ENCODE results near the gene CAMTA2. TPM values are rescaled to one million over a fixed set of nuclear protein-coding genes. Genes with fewer than 3 reads are reported as not detected.

Gene CAMTA2
- total RNA-seq, 1 donor from 2014 or later, result 34.1 TPM

GRCh38 chr17:4920351-4921048, 67.0 kb downstream of the CAMTA2 start:
- DNase-seq (ENCODE audit: low spot score, unreplicated experiment), result no peak
- Mint-ChIP-seq H3K36me3 (ENCODE audit: insufficient read depth) (no peaks in the 10 kb centered on the region), H3K4me1 (ENCODE audit: low read depth) (no peaks in the 10 kb centered on the region), H3K9me3 (ENCODE audit: low read depth) (no peaks in the 10 kb centered on the region), H3K4me3 (ENCODE audit: low read depth) (no peak overlapping the region), H3K27me3 (peaks cover 4% of the 10 kb centered on the region), H3K27ac (no peak overlapping the region)
- no peak for TF ChIP-seq CTCF (IDR thresholded peaks at IDR 0.05; ENCODE audit: unreplicated experiment)

GRCh38 chr17:4919511-4920047, 67.9 kb downstream of the CAMTA2 start:
- no peaks in the 10 kb centered on the region for H3K36me3 Mint-ChIP-seq (ENCODE audit: insufficient read depth)
- no peak for TF ChIP-seq CTCF (IDR thresholded peaks at IDR 0.05; ENCODE audit: unreplicated experiment)
- peaks cover 4% of the 10 kb centered on the region for H3K27me3 Mint-ChIP-seq
- no peaks in the 10 kb centered on the region for H3K9me3 Mint-ChIP-seq (ENCODE audit: low read depth)
- H3K4me3 Mint-ChIP-seq (ENCODE audit: low read depth), result no peak overlapping the region
- no peaks in the 10 kb centered on the region for H3K4me1 Mint-ChIP-seq (ENCODE audit: low read depth)
- H3K27ac Mint-ChIP-seq, result no peak overlapping the region
- DNase-seq (ENCODE audit: low spot score, unreplicated experiment), result no peak

Small RNA genes lying within 50 kb of the gene (microRNA-seq; reads per million reads assigned to microRNA genes)
- not detected for gene MIR6864 (ENCODE audit: borderline number of aligned reads, unreplicated experiment)
- not detected for gene MIR6865 (ENCODE audit: borderline number of aligned reads, unreplicated experiment)

Other genes with a start within 250 kb of the CAMTA2 start
- gene ZMYND15, start 247.8 kb downstream of the CAMTA2 start, total RNA-seq, result 0.18 and 0.22 TPM in 2 replicates
- gene CXCL16, start 247.7 kb downstream of the CAMTA2 start, total RNA-seq, result 4.0 and 4.3 TPM in 2 replicates
- gene TM4SF5, start 215.8 kb downstream of the CAMTA2 start, total RNA-seq, result 0.44 and 0.57 TPM in 2 replicates
- gene VMO1, start 201.3 kb downstream of the CAMTA2 start, total RNA-seq, result 1.3 and 2.0 TPM in 2 replicates
- 4.0 and 4.1 TPM in 2 replicates for gene GLTPD2, start 198.7 kb downstream of the CAMTA2 start, total RNA-seq
- gene PSMB6, start 191.5 kb downstream of the CAMTA2 start, total RNA-seq, result 126 and 137 TPM in 2 replicates
- gene PLD2, start 180.5 kb downstream of the CAMTA2 start, total RNA-seq, result 80.3 and 81.0 TPM in 2 replicates
- 139 and 145 TPM in 2 replicates for gene MINK1, start 154.3 kb downstream of the CAMTA2 start, total RNA-seq
- gene C17orf107, start 88.1 kb downstream of the CAMTA2 start, total RNA-seq, result 3.6 and 3.7 TPM in 2 replicates
- gene CHRNE, start 84.6 kb downstream of the CAMTA2 start, total RNA-seq, result 0.31 and 0.36 TPM in 2 replicates
- not detected in 2 replicates for gene GP1BA, start 55.4 kb downstream of the CAMTA2 start, total RNA-seq
- 46.8 and 47.4 TPM in 2 replicates for gene SLC25A11, start 47.6 kb downstream of the CAMTA2 start, total RNA-seq
- gene RNF167, start 47.4 kb downstream of the CAMTA2 start, total RNA-seq, result 97.4 and 106 TPM in 2 replicates
- 372 and 404 TPM in 2 replicates for gene PFN1, start 39.1 kb downstream of the CAMTA2 start, total RNA-seq
- 23.4 and 25.8 TPM in 2 replicates for gene ENO3, start 36.6 kb downstream of the CAMTA2 start, total RNA-seq
- gene SPAG7, start 19.9 kb downstream of the CAMTA2 start, total RNA-seq, result 70.3 and 71.4 TPM in 2 replicates
- gene INCA1, start 9.8 kb upstream of the CAMTA2 start, total RNA-seq, result 2.8 and 3.3 TPM in 2 replicates
- 104 and 111 TPM in 2 replicates for gene KIF1C, start 10.3 kb upstream of the CAMTA2 start, total RNA-seq
- gene SLC52A1, start 47.8 kb upstream of the CAMTA2 start, total RNA-seq, result not detected in 2 replicates
- gene ZFP3, start 90.8 kb upstream of the CAMTA2 start, total RNA-seq, result 0.98 and 1.3 TPM in 2 replicates
- 51.1 and 56.3 TPM in 2 replicates for gene ZNF232, start 124.2 kb upstream of the CAMTA2 start, total RNA-seq
- gene USP6, start 128.4 kb upstream of the CAMTA2 start, total RNA-seq, result 0.80 and 0.84 TPM in 2 replicates
- 23.8 and 26.1 TPM in 2 replicates for gene ZNF594, start 204.2 kb upstream of the CAMTA2 start, total RNA-seq
- gene SCIMP, start 247.2 kb upstream of the CAMTA2 start, total RNA-seq, result not detected in 2 replicates